Tibial nerve (tissue), 4 donors: ENCODE measurements around the gene RNU1-3.
"Not testable (repeated sequence)": the region's sequence is repeated elsewhere in the genome, so short reads cannot be mapped to it uniquely, and the experiment has no call there.

Experiments
- EP300 ChIP-seq, 2 donors: sonication (generic); formaldehyde crosslinking; IDR thresholded peaks; one replicate each; pipeline ENCODE4 v1.6.1; 2017; ENCODE audit warnings: antibody characterized with exemption in 2 of 2, mild to moderate bottlenecking in 1 of 2
- TF ChIP-seq, protein P1 (sequence below), 5 experiments: fragments of 200-600 bp in 3 of 5; fragments of 450-650 bp in 2 of 5; sonication (generic) in 3 of 5; IDR thresholded peaks; one replicate each; pipeline ENCODE4 v1.5.1; 2016 to 2019; ENCODE audit warnings: antibody characterized with exemption in 5 of 5, mild to moderate bottlenecking in 3 of 5, moderate library complexity in 2 of 5

DNA sequence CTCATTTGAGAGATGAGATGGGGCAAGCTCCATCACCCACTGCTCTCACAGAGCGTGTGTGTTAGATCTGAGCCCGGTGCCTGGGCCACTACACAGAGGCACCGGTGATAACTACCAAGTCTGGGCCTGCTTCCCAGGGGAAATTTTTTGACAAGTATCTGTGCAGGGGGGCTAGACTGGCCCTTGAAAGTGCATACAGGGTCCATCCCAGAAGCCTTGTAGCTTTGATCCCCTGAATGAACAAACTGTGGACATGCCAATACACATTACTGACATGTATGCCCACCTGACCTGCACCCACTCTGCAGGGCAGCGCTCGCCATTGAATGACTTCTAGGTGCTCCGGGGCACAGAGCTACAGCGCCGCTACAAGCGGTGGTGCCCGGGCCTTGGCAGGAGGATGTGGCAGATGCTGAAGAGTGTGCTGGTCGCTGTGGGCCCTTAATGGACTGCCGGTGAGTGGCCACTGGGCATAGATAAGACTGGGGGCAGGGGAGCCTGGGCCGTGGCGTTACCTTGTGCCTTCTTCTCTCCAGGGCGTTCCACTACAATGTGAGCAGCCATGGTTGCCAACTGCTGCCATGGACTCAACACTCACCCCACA lies 20.6 kb downstream of the RNU1-3 start:
- TF ChIP-seq, protein P1, sequence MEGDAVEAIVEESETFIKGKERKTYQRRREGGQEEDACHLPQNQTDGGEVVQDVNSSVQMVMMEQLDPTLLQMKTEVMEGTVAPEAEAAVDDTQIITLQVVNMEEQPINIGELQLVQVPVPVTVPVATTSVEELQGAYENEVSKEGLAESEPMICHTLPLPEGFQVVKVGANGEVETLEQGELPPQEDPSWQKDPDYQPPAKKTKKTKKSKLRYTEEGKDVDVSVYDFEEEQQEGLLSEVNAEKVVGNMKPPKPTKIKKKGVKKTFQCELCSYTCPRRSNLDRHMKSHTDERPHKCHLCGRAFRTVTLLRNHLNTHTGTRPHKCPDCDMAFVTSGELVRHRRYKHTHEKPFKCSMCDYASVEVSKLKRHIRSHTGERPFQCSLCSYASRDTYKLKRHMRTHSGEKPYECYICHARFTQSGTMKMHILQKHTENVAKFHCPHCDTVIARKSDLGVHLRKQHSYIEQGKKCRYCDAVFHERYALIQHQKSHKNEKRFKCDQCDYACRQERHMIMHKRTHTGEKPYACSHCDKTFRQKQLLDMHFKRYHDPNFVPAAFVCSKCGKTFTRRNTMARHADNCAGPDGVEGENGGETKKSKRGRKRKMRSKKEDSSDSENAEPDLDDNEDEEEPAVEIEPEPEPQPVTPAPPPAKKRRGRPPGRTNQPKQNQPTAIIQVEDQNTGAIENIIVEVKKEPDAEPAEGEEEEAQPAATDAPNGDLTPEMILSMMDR (IDR thresholded peaks at IDR 0.05): not testable (repeated sequence)
- TF ChIP-seq EP300 (IDR thresholded peaks at IDR 0.05): not testable (repeated sequence)
